A549 (cell line): Measurements from ENCODE around the gene MYRIP. TPM values are rescaled to one million over a fixed set of nuclear protein-coding genes. Genes with fewer than 3 reads are reported as not detected.

Source experiments
- ATAC-seq, 2 experiments: fragments of 200-7000 bp in 1 of 2; fragments of >200 bp in 1 of 2; cut with Nextera tagmentation in 1 of 2; cut with Tn5 transposase in 1 of 2; 3 replicates each; pipeline versions ENCODE4 v1.8.0 to v1.9.1; 2018 to 2020; ENCODE audit warnings: mild to moderate bottlenecking in 1 of 2, moderate library complexity in 1 of 2
- CTCF ChIA-PET: fragments of 300-600 bp; sonication (Branson Sonifier 250); formaldehyde crosslinking; extraction: SDS; loops from one replicate; lab custom pipeline; 2021; ENCODE audit warnings: antibody characterized with exemption, inconsistent platforms; lab: Yijun Ruan, JAX
- POLR2A ChIA-PET: fragments of 350-600 bp; formaldehyde crosslinking; extraction: SDS; loops from one replicate; lab custom pipeline; 2021; ENCODE audit warnings: antibody characterized with exemption, inconsistent platforms; lab: Yijun Ruan, JAX
- DNase-seq, 2 experiments: peaks; one replicate each; pipeline versions ENCODE4 v3.0.0 to v3.0.0-alpha.2; 2011 to 2016; ENCODE audit warnings: low read depth in 1 of 2, low spot score in 1 of 2
- FAIRE-seq: peaks from 2 replicates; lab custom pipeline; 2011; peaks lifted over from hg19 to GRCh38; lab: Jason Lieb, UNC
- H3K27ac ChIP-seq, 2 experiments: fragments of >200 bp; sonication (Bioruptor Twin); formaldehyde crosslinking; 3 replicates each; pipeline ENCODE4 v1.5.1; 2016 to 2017
- H3K4me1 ChIP-seq: fragments of >200 bp; sonication (Bioruptor Twin); formaldehyde crosslinking; 3 replicates; pipeline ENCODE4 v1.6.1; 2016
- H3K4me2 ChIP-seq: fragments of >200 bp; sonication (Bioruptor Twin); formaldehyde crosslinking; 3 replicates; pipeline ENCODE4 v1.6.1; 2016
- H3K4me3 ChIP-seq: fragments of >200 bp; sonication (Bioruptor Twin); formaldehyde crosslinking; 3 replicates; pipeline ENCODE4 v1.5.1; 2016
- H3K9me3 ChIP-seq: fragments of >200 bp; sonication (Bioruptor Twin); formaldehyde crosslinking; 3 replicates; pipeline ENCODE4 v1.6.1; 2016
- CEBPB ChIP-seq, 2 experiments: fragments of >200 bp in 1 of 2; sonication (Bioruptor Twin) in 1 of 2; formaldehyde crosslinking in 1 of 2; IDR thresholded peaks; 2 replicates each; pipeline ENCODE4 v1.6.1; 2012 to 2016
- CHD4 ChIP-seq: fragments of 200-600 bp; sonication (generic); IDR thresholded peaks from 2 replicates; pipeline ENCODE4 v1.6.1; 2016; ENCODE audit warnings: antibody characterized with exemption, mild to moderate bottlenecking, borderline replicate concordance
- E2F6 ChIP-seq: IDR thresholded peaks from 2 replicates; pipeline ENCODE4 v1.6.1; 2012; ENCODE audit warnings: low read depth, borderline replicate concordance
- EHF ChIP-seq: fragments of 250-450 bp; sonication (Bioruptor Pico); IDR thresholded peaks from 2 replicates; pipeline ENCODE4 v1.5.0; 2020; ENCODE audit warnings: mild to moderate bottlenecking
- EHMT2 ChIP-seq: fragments of 200-600 bp; sonication (generic); IDR thresholded peaks from 2 replicates; pipeline ENCODE4 v1.6.1; 2016; ENCODE audit warnings: antibody characterized with exemption, low read depth, mild to moderate bottlenecking, moderate library complexity
- EP300 ChIP-seq, 2 experiments: fragments of >200 bp; sonication (Bioruptor Twin); formaldehyde crosslinking; IDR thresholded peaks; 2 replicates in 1 of 2; 3 replicates in 1 of 2; pipeline ENCODE4 v1.6.1; 2016 to 2017
- ESRRA ChIP-seq: fragments of 150-350 bp; IDR thresholded peaks from 2 replicates; pipeline ENCODE4 v1.6.1; 2014; ENCODE audit warnings: mild to moderate bottlenecking, low read length, borderline replicate concordance
- FOSL2 ChIP-seq, 2 experiments: fragments of 450-650 bp in 1 of 2; fragments of >200 bp in 1 of 2; sonication (Bioruptor Twin) in 1 of 2; formaldehyde crosslinking; IDR thresholded peaks; 2 replicates each; pipeline versions ENCODE4 v1.5.0 to v1.6.1; 2016 to 2020; ENCODE audit warnings: mild to moderate bottlenecking in 1 of 2, moderate library complexity in 1 of 2
- HDAC2 ChIP-seq: fragments of 200-600 bp; sonication (generic); IDR thresholded peaks from 2 replicates; pipeline ENCODE4 v1.6.1; 2016
- HOXB5 ChIP-seq: fragments of 250-450 bp; sonication (Bioruptor Pico); IDR thresholded peaks from 2 replicates; pipeline ENCODE4 v1.5.0; 2020; ENCODE audit warnings: mild to moderate bottlenecking, moderate library complexity
- JUN ChIP-seq, 2 experiments: fragments of >200 bp; sonication (Bioruptor Twin); formaldehyde crosslinking; IDR thresholded peaks; 2 replicates in 1 of 2; 3 replicates in 1 of 2; pipeline ENCODE4 v1.6.1; 2016 to 2017
- KDM5A ChIP-seq: fragments of 200-600 bp; sonication (generic); IDR thresholded peaks from 2 replicates; pipeline ENCODE4 v1.6.1; 2016; ENCODE audit warnings: antibody characterized with exemption, mild to moderate bottlenecking
- MAFK ChIP-seq: fragments of 450-650 bp; IDR thresholded peaks from 2 replicates; pipeline ENCODE4 v1.6.1; 2014; ENCODE audit not compliant: partially characterized antibody
- MAX ChIP-seq: IDR thresholded peaks from 2 replicates; pipeline ENCODE4 v1.6.1; 2012
- NFE2L2 ChIP-seq: fragments of 150-350 bp; conservative IDR thresholded peaks from 2 replicates; pipeline ENCODE4 v1.6.1; 2014; ENCODE audit warnings: low read length
- POLR2A ChIP-seq: IDR thresholded peaks from 2 replicates; pipeline ENCODE4 v1.6.1; 2012; ENCODE audit warnings: mild to moderate bottlenecking, low read length
- POLR2AphosphoS2 ChIP-seq: conservative IDR thresholded peaks from 2 replicates; pipeline ENCODE4 v1.6.1; 2012; ENCODE audit warnings: low read length, improper control_type of control experiment, inconsistent platforms
- RAD21 ChIP-seq, 2 experiments: fragments of >200 bp in 1 of 2; sonication (Bioruptor Twin) in 1 of 2; formaldehyde crosslinking in 1 of 2; IDR thresholded peaks in 1 of 2; conservative IDR thresholded peaks in 1 of 2; 2 replicates in 1 of 2; 3 replicates in 1 of 2; pipeline ENCODE4 v1.6.1; 2012 to 2018; ENCODE audit warnings: inconsistent platforms in 1 of 2
- RCOR1 ChIP-seq: fragments of 150-350 bp; IDR thresholded peaks from 2 replicates; pipeline ENCODE4 v1.6.1; 2014; ENCODE audit warnings: antibody characterized with exemption, low read length, low read depth
- SREBF2 ChIP-seq: fragments of 450-650 bp; IDR thresholded peaks from 2 replicates; pipeline ENCODE4 v1.6.1; 2014; ENCODE audit warnings: mild to moderate bottlenecking, moderate library complexity
- ZC3H11A ChIP-seq: fragments of 450-650 bp; IDR thresholded peaks from 2 replicates; pipeline ENCODE4 v1.6.1; 2014; ENCODE audit warnings: antibody characterized with exemption, mild to moderate bottlenecking
- WGBS: methylation state at CpG from one replicate; pipeline ENCODE4 v1.1.6; 2017; ENCODE audit errors: missing lambda C conversion rate; 5-methylcytosine and 5-hydroxymethylcytosine counted together
- polyA plus RNA-seq, 4 experiments: library from polyadenylated mRNA; depleted of rRNA in 3 of 4; stranded (reverse); fragments of >200 nt; fragmentation: RNase III in 1 of 4; extraction: RNeasy Plus Mini Kit Qiagen cat#74134 plus additional on column Dnase treatment in 1 of 4; gene quantifications; 2 replicates in 3 of 4; 3 replicates in 1 of 4; pipeline ENCODE4 v1.2.3, GENCODE V29; 2011 to 2017
- TF ChIP-seq, protein P1 (sequence below): fragments of 200-600 bp; sonication (generic); IDR thresholded peaks from 2 replicates; pipeline ENCODE4 v1.6.1; 2016; ENCODE audit warnings: antibody characterized with exemption, mild to moderate bottlenecking, moderate library complexity
- TF ChIP-seq, protein P2 (sequence below): IDR thresholded peaks from 2 replicates; pipeline ENCODE4 v1.6.1; 2012

The MYRIP gene
- polyA plus RNA-seq, 2 of the 4 experiments (the other 2 are of a cell fraction), result not detected

DNA sequence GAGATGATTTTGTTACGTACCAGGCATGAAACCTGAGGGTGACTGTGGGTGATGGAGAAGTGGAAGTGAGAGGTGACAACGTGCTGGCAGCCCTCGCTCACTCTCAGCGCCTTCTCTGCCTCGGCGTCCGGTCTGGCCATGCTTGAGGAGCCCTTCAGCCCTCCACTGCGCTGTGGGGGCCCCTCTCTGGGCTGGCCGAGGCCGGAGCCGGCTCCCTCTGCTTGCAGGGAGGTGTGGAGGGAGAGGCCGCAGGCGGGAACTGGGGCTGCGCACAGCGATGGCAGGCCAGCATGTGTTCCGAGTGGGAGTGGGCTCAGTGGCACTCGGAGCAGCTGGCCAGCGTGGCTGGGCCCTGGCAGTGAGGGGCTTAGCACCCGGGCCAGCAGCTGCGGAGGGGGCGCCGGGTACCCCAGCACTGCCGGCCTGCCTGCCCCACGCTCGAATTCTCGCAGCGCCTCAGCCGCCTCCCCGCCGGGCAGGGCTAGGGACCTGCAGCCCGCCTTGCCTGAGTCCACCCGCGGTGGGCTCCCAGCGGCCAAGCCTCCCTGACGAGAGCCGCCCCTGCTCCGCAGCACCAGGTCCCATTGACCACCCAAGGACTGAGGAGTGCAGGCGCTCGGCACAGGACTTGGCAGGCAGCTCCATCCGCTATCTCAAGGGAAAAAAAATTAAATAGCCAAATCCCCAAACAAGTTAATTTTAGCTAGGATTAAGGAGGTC, 29.7 kb upstream of the MYRIP start:
- POLR2A ChIA-PET, result no interaction called here

DNA sequence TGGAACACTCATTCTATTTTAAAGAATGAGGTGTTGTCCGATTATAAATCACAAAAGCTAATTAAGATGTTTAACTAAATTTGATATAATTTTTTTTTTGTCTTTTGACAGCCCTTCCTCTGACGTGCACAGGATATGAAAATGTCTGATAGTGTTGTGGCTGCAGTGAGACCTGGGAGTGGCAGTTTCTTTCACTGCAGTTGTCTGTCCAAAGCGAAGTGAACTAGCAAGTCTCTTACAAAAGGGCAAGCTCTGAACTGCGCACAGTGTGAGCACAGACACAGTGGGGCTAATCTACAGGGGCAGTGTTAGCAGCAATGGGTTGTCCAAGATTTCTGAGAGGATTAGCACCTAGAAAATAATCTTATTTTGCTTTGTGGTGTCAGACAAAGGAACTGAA, 29.1 kb upstream of the MYRIP start:
- Histone ChIP-seq H3K4me1 (no peaks in the 10 kb centered on the region), H3K4me2 (no peak overlapping the region), H3K9me3 (no peaks in the 10 kb centered on the region), H3K27ac (no peak overlapping the region), H3K4me3 (no peak overlapping the region)
- ATAC-seq (no peak), FAIRE-seq (no peak), DNase-seq (no peak)
- no peak for TF ChIP-seq E2F6
- no peak for TF ChIP-seq ESRRA
- TF ChIP-seq SREBF2, result no peak
- TF ChIP-seq EHF (CRISPR knock-in tag), result no peak
- no peak for TF ChIP-seq EHMT2
- TF ChIP-seq CEBPB (IDR thresholded peaks at IDR 0.05), result no peak
- TF ChIP-seq POLR2AphosphoS2, result no peak
- no peak for TF ChIP-seq JUN (IDR thresholded peaks at IDR 0.05)
- TF ChIP-seq MAFK, result no peak
- no peak for TF ChIP-seq HOXB5 (CRISPR knock-in tag)
- no peak for TF ChIP-seq HDAC2
- no peak for TF ChIP-seq POLR2A
- no peak for TF ChIP-seq RAD21 (conservative IDR thresholded peaks at IDR 0.05 in 1 of 2, IDR thresholded peaks at IDR 0.05 in 1 of 2)
- TF ChIP-seq NFE2L2, result no peak
- TF ChIP-seq RCOR1, result no peak
- TF ChIP-seq MAX, result no peak
- CTCF ChIA-PET, result interaction anchor here (1.6 kb wide), 1 partner anchor 15 kb away, joined by 4 read pairs; no protein-coding TSS in a partner anchor
- 3% methylated on average over 4 of the region's 4 CpGs for WGBS
- POLR2A ChIA-PET, result no interaction called here

More for the DNA sequence above, 29.7 kb upstream of the MYRIP start:
- no peak overlapping the region for H3K4me3 ChIP-seq
- ATAC-seq (no peak), DNase-seq (no peak), FAIRE-seq (no peak)
- H3K4me2 ChIP-seq, result no peak overlapping the region
- H3K27ac ChIP-seq, result no peak overlapping the region
- H3K9me3 ChIP-seq, result no peaks in the 10 kb centered on the region
- CTCF ChIA-PET, result interaction anchor here (1.6 kb wide), 1 partner anchor 14 kb away, joined by 4 read pairs; no protein-coding TSS in a partner anchor
- TF ChIP-seq POLR2AphosphoS2 (no peak), EP300 (IDR thresholded peaks at IDR 0.05) (no peak), MAFK (no peak), ESRRA (no peak), NFE2L2 (no peak), KDM5A (no peak), CHD4 (no peak), ZC3H11A (no peak), CEBPB (IDR thresholded peaks at IDR 0.05) (no peak), FOSL2 (IDR thresholded peaks at IDR 0.05) (no peak), FOSL2 (CRISPR knock-in tag; IDR thresholded peaks at IDR 0.05) (no peak)
- TF ChIP-seq, protein P1, sequence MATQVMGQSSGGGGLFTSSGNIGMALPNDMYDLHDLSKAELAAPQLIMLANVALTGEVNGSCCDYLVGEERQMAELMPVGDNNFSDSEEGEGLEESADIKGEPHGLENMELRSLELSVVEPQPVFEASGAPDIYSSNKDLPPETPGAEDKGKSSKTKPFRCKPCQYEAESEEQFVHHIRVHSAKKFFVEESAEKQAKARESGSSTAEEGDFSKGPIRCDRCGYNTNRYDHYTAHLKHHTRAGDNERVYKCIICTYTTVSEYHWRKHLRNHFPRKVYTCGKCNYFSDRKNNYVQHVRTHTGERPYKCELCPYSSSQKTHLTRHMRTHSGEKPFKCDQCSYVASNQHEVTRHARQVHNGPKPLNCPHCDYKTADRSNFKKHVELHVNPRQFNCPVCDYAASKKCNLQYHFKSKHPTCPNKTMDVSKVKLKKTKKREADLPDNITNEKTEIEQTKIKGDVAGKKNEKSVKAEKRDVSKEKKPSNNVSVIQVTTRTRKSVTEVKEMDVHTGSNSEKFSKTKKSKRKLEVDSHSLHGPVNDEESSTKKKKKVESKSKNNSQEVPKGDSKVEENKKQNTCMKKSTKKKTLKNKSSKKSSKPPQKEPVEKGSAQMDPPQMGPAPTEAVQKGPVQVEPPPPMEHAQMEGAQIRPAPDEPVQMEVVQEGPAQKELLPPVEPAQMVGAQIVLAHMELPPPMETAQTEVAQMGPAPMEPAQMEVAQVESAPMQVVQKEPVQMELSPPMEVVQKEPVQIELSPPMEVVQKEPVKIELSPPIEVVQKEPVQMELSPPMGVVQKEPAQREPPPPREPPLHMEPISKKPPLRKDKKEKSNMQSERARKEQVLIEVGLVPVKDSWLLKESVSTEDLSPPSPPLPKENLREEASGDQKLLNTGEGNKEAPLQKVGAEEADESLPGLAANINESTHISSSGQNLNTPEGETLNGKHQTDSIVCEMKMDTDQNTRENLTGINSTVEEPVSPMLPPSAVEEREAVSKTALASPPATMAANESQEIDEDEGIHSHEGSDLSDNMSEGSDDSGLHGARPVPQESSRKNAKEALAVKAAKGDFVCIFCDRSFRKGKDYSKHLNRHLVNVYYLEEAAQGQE, result no peak
- TF ChIP-seq, protein P2, sequence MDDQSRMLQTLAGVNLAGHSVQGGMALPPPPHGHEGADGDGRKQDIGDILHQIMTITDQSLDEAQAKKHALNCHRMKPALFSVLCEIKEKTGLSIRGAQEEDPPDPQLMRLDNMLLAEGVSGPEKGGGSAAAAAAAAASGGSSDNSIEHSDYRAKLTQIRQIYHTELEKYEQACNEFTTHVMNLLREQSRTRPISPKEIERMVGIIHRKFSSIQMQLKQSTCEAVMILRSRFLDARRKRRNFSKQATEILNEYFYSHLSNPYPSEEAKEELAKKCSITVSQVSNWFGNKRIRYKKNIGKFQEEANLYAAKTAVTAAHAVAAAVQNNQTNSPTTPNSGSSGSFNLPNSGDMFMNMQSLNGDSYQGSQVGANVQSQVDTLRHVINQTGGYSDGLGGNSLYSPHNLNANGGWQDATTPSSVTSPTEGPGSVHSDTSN, result no peak
- H3K4me1 ChIP-seq, result no peaks in the 10 kb centered on the region
- WGBS, result 52% methylated on average over 36 of the region's 40 CpGs
